ENCODE data around the gene ZNF280C. TPM values are rescaled to one million over a fixed set of nuclear protein-coding genes. Genes with fewer than 3 reads are reported as not detected.
"Not testable (repeated sequence)": the region's sequence is repeated elsewhere in the genome, so short reads cannot be mapped to it uniquely, and the experiment has no call there.

Gene ZNF280C
- total RNA-seq (2014; rRNA removed; shearing (Covaris generic)), result 5.8 and 8.1 TPM in 2 replicates

- DNase-seq (ENCODE audit: low spot score), result peak; percentile 91
These were observed at the start of gene ZNF280C for GRCh38 chrX:130268449-130269170. ZNF280C (minus strand) TSS chrX:130268899; CDS start chrX:130260449, 8,450 bp downstream.

GRCh38 chrX:130304587-130305368 is 36.1 kb upstream of the ZNF280C start:
- no peak for DNase-seq (ENCODE audit: low spot score)

- no peak for DNase-seq (ENCODE audit: low spot score)
These were observed 33.3 kb upstream of the ZNF280C start for GRCh38 chrX:130301977-130302376.

- no peak for DNase-seq (ENCODE audit: low spot score)
These were observed 32.7 kb upstream of the ZNF280C start for GRCh38 chrX:130301405-130301804.

GRCh38 chrX:130300010-130300282 is 31.2 kb upstream of the ZNF280C start:
- no peak for DNase-seq (ENCODE audit: low spot score)

GRCh38 chrX:130299279-130300009 is 30.7 kb upstream of the ZNF280C start:
- no peak for DNase-seq (ENCODE audit: low spot score)

GRCh38 chrX:130296743-130297142 is 28.0 kb upstream of the ZNF280C start:
- DNase-seq (ENCODE audit: low spot score), result no peak

GRCh38 chrX:130296297-130296678 is 27.6 kb upstream of the ZNF280C start:
- DNase-seq (ENCODE audit: low spot score), result no peak

- no peak for DNase-seq (ENCODE audit: low spot score)
These were observed 27.0 kb upstream of the ZNF280C start for GRCh38 chrX:130295519-130296296.

GRCh38 chrX:130287071-130287770 is 18.5 kb upstream of the ZNF280C start:
- no peak for DNase-seq (ENCODE audit: low spot score)

- no peak for DNase-seq (ENCODE audit: low spot score)
These were observed 17.0 kb upstream of the ZNF280C start for GRCh38 chrX:130285710-130286109.

GRCh38 chrX:130285069-130285620 is 16.4 kb upstream of the ZNF280C start:
- DNase-seq (ENCODE audit: low spot score), result no peak

- DNase-seq (ENCODE audit: low spot score), result no peak
These were observed 13.5 kb upstream of the ZNF280C start for GRCh38 chrX:130282151-130282550.

- no peak for DNase-seq (ENCODE audit: low spot score)
These were observed 12.2 kb upstream of the ZNF280C start for GRCh38 chrX:130280901-130281300.

- DNase-seq (ENCODE audit: low spot score), result not testable (repeated sequence)
These were observed 3.6 kb upstream of the ZNF280C start for GRCh38 chrX:130272253-130272652.

- DNase-seq (ENCODE audit: low spot score), result not testable (repeated sequence)
These were observed 692 bp upstream of the ZNF280C start for GRCh38 chrX:130269391-130269790.

- no peak for DNase-seq (ENCODE audit: low spot score)
These were observed 697 bp downstream of the ZNF280C start for GRCh38 chrX:130267956-130268448.

- no peak for DNase-seq (ENCODE audit: low spot score)
These were observed 4.1 kb downstream of the ZNF280C start for GRCh38 chrX:130264573-130264972.

- no peak for DNase-seq (ENCODE audit: low spot score)
These were observed 5.7 kb downstream of the ZNF280C start for GRCh38 chrX:130263016-130263415.

- DNase-seq (ENCODE audit: low spot score), result no peak
These were observed 6.5 kb downstream of the ZNF280C start for GRCh38 chrX:130262231-130262630.

Measured in H4 (cell line).